Lower leg skin (tissue), 4 donors: Measurements from ENCODE around the gene MYO9B. TPM values are rescaled to one million over a fixed set of nuclear protein-coding genes. Genes with fewer than 3 reads are reported as not detected.

Source experiments
- DNase-seq, 2 donors: peaks; one replicate each; pipeline ENCODE4 v3.0.0-alpha.2; 2019; ENCODE audit warnings: low spot score in 2 of 2
- H3K4me3 ChIP-seq: fragments of 200-600 bp; sonication (generic); 2 replicates; pipeline ENCODE4 v1.5.1; 2017; ENCODE audit warnings: mild to moderate bottlenecking, low read depth; ENCODE audit not compliant: poor library complexity, severe bottlenecking
- CTCF ChIP-seq, 3 donors: fragments of 450-650 bp; IDR thresholded peaks; one replicate each; pipeline ENCODE4 v1.5.1; 2016; ENCODE audit warnings: antibody characterized with exemption in 3 of 3, mild to moderate bottlenecking in 3 of 3, moderate library complexity in 2 of 3
- POLR2A ChIP-seq, 2 donors: fragments of 450-650 bp; IDR thresholded peaks; one replicate each; pipeline ENCODE4 v1.6.1; 2016 to 2017; ENCODE audit warnings: antibody characterized with exemption in 2 of 2, mild to moderate bottlenecking in 1 of 2, moderate library complexity in 1 of 2
- WGBS, 2 donors: methylation state at CpG; one replicate each; pipeline ENCODE4 v1.1.5; 2018; 5-methylcytosine and 5-hydroxymethylcytosine counted together
- intact Hi-C: fragments of 100-400 bp; cut with DNase I; formaldehyde crosslinking; loops from one replicate; pipeline ENCODE4 v1.15.0; 2023; ENCODE audit warnings: low total_unique reads
- total RNA-seq, 4 donors: library from RNA; depleted of rRNA; stranded (reverse); fragments of >200 nt; gene quantifications; one replicate each; pipeline ENCODE4 v1.1.0, GENCODE V29; 2016

MYO9B gene
- total RNA-seq, 4 donors from 2014 or later = 29.2 to 63.1 (median 43.5) TPM

GRCh38 chr19:17196610-17197009, 121.0 kb downstream of the MYO9B start:
- DNase-seq = no peak
- WGBS, 2 donors = 97 to 98% methylated on average over 7 of the region's 7 CpGs
- TF ChIP-seq POLR2A (IDR thresholded peaks at IDR 0.05) (no peak), CTCF (IDR thresholded peaks at IDR 0.05) (no peak)
- no peak overlapping the region for H3K4me3 ChIP-seq
- intact Hi-C loops = loop anchor here (10.0 kb wide), 1 partner anchor 432 kb away; no protein-coding TSS in a partner anchor

GRCh38 chr19:17197666-17198065, 122.1 kb downstream of the MYO9B start:
- 94 to 95% methylated on average over 16 of the region's 16 CpGs for WGBS, 2 donors
- intact Hi-C loops = loop anchor here (10.0 kb wide), 1 partner anchor 433 kb away; no protein-coding TSS in a partner anchor
- no peak for TF ChIP-seq POLR2A (IDR thresholded peaks at IDR 0.05)
- TF ChIP-seq CTCF (IDR thresholded peaks at IDR 0.05) = no peak

GRCh38 chr19:17200408-17201079, 125.0 kb downstream of the MYO9B start:
- intact Hi-C loops = loop anchor here (10.0 kb wide), 1 partner anchor 84 kb away; the partner anchor contains the start of gene ANKLE1
- WGBS, 2 donors = 82% methylated on average over 16 of the region's 16 CpGs
- TF ChIP-seq POLR2A (IDR thresholded peaks at IDR 0.05) = no peak
- TF ChIP-seq CTCF (IDR thresholded peaks at IDR 0.05) = no peak
- no peak for DNase-seq
- H3K4me3 ChIP-seq = no peak overlapping the region

More at GRCh38 chr19:17197666-17198065, 122.1 kb downstream of the MYO9B start:
- H3K4me3 ChIP-seq = no peak overlapping the region
- no peak for DNase-seq

GRCh38 chr19:17202249-17202648, 126.7 kb downstream of the MYO9B start:
- WGBS, 2 donors = 78 to 86% methylated on average over 9 of the region's 9 CpGs
- intact Hi-C loops = loop anchor here (10.0 kb wide), 1 partner anchor 83 kb away; the partner anchor contains the start of gene ANKLE1
- no peak overlapping the region for H3K4me3 ChIP-seq
- TF ChIP-seq POLR2A (IDR thresholded peaks at IDR 0.05) = no peak
- TF ChIP-seq CTCF (IDR thresholded peaks at IDR 0.05) = no peak
- no peak for DNase-seq

DNA sequence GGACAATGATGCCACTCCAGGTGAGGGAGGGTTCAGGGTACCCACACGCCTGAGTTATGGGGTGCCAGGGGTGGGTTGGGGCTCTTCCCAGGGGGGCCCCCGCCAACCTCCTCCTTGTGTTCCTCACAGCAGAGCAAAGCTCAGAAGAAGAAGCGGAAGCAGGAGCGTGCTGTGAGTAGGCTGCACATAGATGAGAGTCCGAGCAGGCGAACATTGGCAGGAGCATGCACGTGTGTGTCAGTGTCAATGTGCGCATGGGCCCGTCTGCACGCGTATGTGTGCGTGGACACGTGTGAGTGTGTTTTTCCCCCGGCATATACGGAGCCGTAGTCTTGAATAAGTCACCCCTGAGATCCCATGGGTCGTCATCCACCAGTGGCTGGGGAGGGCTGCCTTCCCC, 127.1 kb downstream of the MYO9B start:
- TF ChIP-seq CTCF (IDR thresholded peaks at IDR 0.05) = no peak
- no peak for TF ChIP-seq POLR2A (IDR thresholded peaks at IDR 0.05)
- no peak overlapping the region for H3K4me3 ChIP-seq
- DNase-seq = no peak
- WGBS, 2 donors = 88 to 95% methylated on average over 17 of the region's 17 CpGs
- intact Hi-C loops = loop anchor here (10.0 kb wide), 1 partner anchor 82 kb away; the partner anchor contains the start of gene ANKLE1
